Mesenchymal stem cell (in vitro differentiated cells and primary cell): ENCODE results near the gene NFATC1.
A peak's percentile ranks its signal among the peaks of the same experiment; 100 is the strongest.

ENCODE experiments used
- DNase-seq: peaks from one replicate; pipeline ENCODE4 v3.0.0-alpha.2; 2013
- H2AFZ ChIP-seq: one replicate; pipeline ENCODE4 v1.6.1; 2013; ENCODE audit warnings: low read depth, mild to moderate bottlenecking, control low read depth, inconsistent platforms, low read length, moderate library complexity
- H2AK5ac ChIP-seq: 2 replicates; pipeline ENCODE4 v1.6.1; 2013; ENCODE audit warnings: low read length, moderate library complexity, mild to moderate bottlenecking, inconsistent platforms; ENCODE audit not compliant: severe bottlenecking
- H2BK120ac ChIP-seq: one replicate; pipeline ENCODE4 v1.6.1; 2013; ENCODE audit warnings: low read depth, mild to moderate bottlenecking, inconsistent platforms, low read length, moderate library complexity
- H2BK12ac ChIP-seq, 2 experiments: one replicate each; pipeline ENCODE4 v1.6.1; 2013; ENCODE audit warnings: inconsistent platforms in 2 of 2, low read length in 2 of 2, mild to moderate bottlenecking in 2 of 2, moderate library complexity in 2 of 2, control low read depth in 1 of 2
- H2BK15ac ChIP-seq: one replicate; pipeline ENCODE4 v1.6.1; 2013; ENCODE audit warnings: mild to moderate bottlenecking, low read depth, inconsistent platforms; ENCODE audit not compliant: poor library complexity, severe bottlenecking
- H2BK5ac ChIP-seq: 2 replicates; pipeline ENCODE4 v1.6.1; 2013; ENCODE audit warnings: low read depth, mild to moderate bottlenecking, low read length, control low read depth, inconsistent platforms; ENCODE audit not compliant: poor library complexity, severe bottlenecking
- H3K14ac ChIP-seq, 2 experiments: one replicate each; pipeline ENCODE4 v1.6.1; 2013; ENCODE audit warnings: inconsistent platforms in 2 of 2, low read length in 2 of 2, control low read depth in 1 of 2, mild to moderate bottlenecking in 1 of 2, moderate library complexity in 1 of 2
- H3K18ac ChIP-seq, 2 experiments: one replicate each; pipeline ENCODE4 v1.6.1; 2013; ENCODE audit warnings: inconsistent platforms in 2 of 2, low read length in 2 of 2, control low read depth in 1 of 2, low read depth in 1 of 2, mild to moderate bottlenecking in 1 of 2
- H3K23ac ChIP-seq, 2 experiments: one replicate each; pipeline ENCODE4 v1.6.1; 2013; ENCODE audit warnings: inconsistent platforms in 2 of 2, low read length in 2 of 2, mild to moderate bottlenecking in 2 of 2, moderate library complexity in 2 of 2, control low read depth in 1 of 2
- H3K27ac ChIP-seq: 2 replicates; pipeline ENCODE4 v1.5.1; 2013; ENCODE audit warnings: mild to moderate bottlenecking, moderate library complexity, low read length, control low read depth, inconsistent platforms; ENCODE audit not compliant: poor library complexity, severe bottlenecking
- H3K27me3 ChIP-seq, 2 experiments: 2 replicates each; pipeline versions ENCODE4 v1.6.1 to v1.7.0; 2013; ENCODE audit warnings: low read length in 2 of 2, mild to moderate bottlenecking in 2 of 2, moderate library complexity in 2 of 2, control low read depth in 1 of 2, inconsistent platforms in 1 of 2; ENCODE audit not compliant: control insufficient read depth in 1 of 2, insufficient read depth in 1 of 2
- H3K36me3 ChIP-seq, 2 experiments: 2 replicates each; pipeline versions ENCODE4 v1.6.1 to v1.7.0; 2013; ENCODE audit warnings: low read length in 2 of 2, control low read depth in 1 of 2, inconsistent platforms in 1 of 2, low read depth in 1 of 2, mild to moderate bottlenecking in 1 of 2; ENCODE audit not compliant: insufficient read depth in 2 of 2, control insufficient read depth in 1 of 2
- H3K4ac ChIP-seq, 2 experiments: one replicate each; pipeline ENCODE4 v1.6.1; 2013; ENCODE audit warnings: inconsistent platforms in 2 of 2, low read length in 2 of 2, mild to moderate bottlenecking in 2 of 2, moderate library complexity in 2 of 2, control low read depth in 1 of 2, low read depth in 1 of 2
- H3K4me1 ChIP-seq: 2 replicates; pipeline ENCODE4 v1.6.1; 2013; ENCODE audit warnings: low read depth, low read length, control low read depth; ENCODE audit not compliant: control insufficient read depth, insufficient read depth
- H3K4me2 ChIP-seq: 2 replicates; pipeline ENCODE4 v1.6.1; 2013; ENCODE audit warnings: low read length, mild to moderate bottlenecking, inconsistent platforms; ENCODE audit not compliant: poor library complexity, severe bottlenecking
- H3K4me3 ChIP-seq, 2 experiments: 2 replicates each; pipeline versions ENCODE4 v1.5.1 to v1.7.0; 2013; ENCODE audit warnings: low read length in 2 of 2, mild to moderate bottlenecking in 2 of 2, control low read depth in 1 of 2, low read depth in 1 of 2; ENCODE audit not compliant: insufficient read depth in 1 of 2
- H3K79me1 ChIP-seq: replicated peaks from 2 replicates; pipeline ENCODE4 v1.6.1; 2013; ENCODE audit warnings: mild to moderate bottlenecking, control low read depth, low read length, inconsistent platforms; ENCODE audit not compliant: poor library complexity, severe bottlenecking
- H3K9ac ChIP-seq: 2 replicates; pipeline ENCODE4 v1.7.0; 2013; ENCODE audit warnings: mild to moderate bottlenecking, low read length, moderate library complexity
- H3K9me3 ChIP-seq: 2 replicates; pipeline ENCODE4 v1.7.0; 2013; ENCODE audit warnings: mild to moderate bottlenecking, low read length; ENCODE audit not compliant: control insufficient read depth
- H4K8ac ChIP-seq: one replicate; pipeline ENCODE4 v1.6.1; 2013; ENCODE audit warnings: inconsistent platforms, mild to moderate bottlenecking, low read length, moderate library complexity
- H4K91ac ChIP-seq: one replicate; pipeline ENCODE4 v1.6.1; 2013; ENCODE audit warnings: mild to moderate bottlenecking, low read length, inconsistent platforms
- WGBS: methylation state at CpG from one replicate; pipeline ENCODE4 v1.1.7; 2013; ENCODE audit warnings: mixed read lengths; 5-methylcytosine and 5-hydroxymethylcytosine counted together

The NFATC1 gene

DNA sequence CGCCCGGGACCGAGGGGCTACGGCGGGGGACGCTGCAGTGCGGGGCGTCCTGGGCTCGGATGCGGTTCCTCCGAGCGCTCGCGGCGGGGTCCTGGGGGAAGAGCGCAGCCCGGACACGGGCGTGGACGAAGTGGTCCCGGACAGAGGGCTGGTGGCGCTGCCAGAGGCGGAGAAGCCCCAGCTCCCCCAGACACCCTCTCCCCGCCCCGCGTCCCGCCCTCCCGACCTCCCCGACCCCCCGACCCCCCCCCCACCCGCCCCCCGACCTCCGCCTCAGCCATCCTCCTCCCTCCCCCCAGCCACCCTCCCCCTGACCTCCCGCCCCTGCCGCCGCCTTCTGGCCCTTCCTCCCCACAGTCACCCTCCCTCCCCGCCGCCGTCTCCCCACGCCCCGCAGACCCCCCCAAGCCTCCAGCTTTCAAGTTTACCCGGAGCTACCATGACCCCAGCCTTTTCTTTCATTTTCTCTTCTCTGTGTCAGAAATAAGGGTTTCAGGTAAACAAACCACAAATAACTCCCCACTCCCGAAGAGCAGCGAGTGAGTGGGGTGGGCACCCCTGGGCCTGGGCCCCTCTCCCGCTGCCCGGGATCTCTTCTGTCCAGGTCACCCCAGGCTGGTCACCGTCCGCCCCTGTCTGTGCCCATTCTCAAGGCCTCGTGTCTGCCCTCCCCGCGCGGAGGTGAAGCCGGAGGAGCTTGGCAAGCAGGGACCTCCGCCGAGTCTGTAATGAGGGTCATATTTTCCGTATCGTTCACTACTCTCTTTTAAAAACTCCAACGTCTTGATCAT lies 5.1 kb downstream of the NFATC1 start:
- Histone ChIP-seq H4K91ac (no peak overlapping the region), H3K27me3 (peaks cover 0 to 54% of the 10 kb centered on the region in 2 experiments)
- 47% methylated on average over 29 of the region's 58 CpGs for WGBS

DNA sequence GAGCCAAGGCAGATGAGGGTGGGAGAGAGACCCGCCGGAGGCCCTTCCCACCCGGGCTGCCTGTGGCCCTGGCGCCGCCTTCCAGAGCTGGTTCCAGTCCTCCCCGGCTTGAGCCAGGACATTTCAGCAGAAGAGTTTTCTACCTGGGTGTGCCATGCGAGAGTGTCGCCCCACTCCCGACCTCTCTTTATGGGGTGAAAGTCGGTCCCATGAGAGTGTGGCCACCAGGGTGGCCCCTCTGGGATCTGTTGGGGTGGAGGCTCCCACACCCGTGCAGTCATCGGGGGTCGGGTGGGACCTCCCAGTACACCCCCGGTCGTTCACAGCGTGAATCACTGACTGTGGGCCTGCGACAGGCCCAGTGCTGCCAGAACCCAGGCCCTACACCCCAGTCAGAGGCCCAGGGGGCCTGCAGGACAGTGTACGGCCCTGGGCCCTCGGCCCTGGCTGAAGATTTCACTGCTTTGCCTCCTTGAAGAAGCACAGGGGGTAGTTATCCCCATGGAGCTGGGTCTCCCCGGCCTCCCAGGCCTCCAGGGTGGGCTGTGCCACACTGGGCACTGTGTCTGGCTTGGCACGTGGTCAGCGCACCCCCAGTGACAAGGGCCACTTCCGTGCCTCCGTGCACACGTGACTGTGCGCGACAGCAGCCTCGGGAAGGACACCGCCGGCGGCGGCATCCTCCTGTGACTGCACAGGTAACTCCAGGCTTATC lies 5.9 kb downstream of the NFATC1 start:
- Histone ChIP-seq H3K4ac (no peak overlapping the region), H3K4me1 (peaks cover 24% of the 10 kb centered on the region), H3K9me3 (no peaks in the 10 kb centered on the region), H3K27me3 (peaks cover 0 to 52% of the 10 kb centered on the region in 2 experiments), H2BK5ac (no peak overlapping the region), H3K14ac (no peak overlapping the region), H2BK120ac (peak overlapping the region; percentile 64), H2AK5ac (no peak overlapping the region), H3K18ac (no peak overlapping the region), H3K9ac (peak overlapping the region; percentile 65), H3K23ac (no peak overlapping the region), H4K91ac (no peak overlapping the region), H2BK12ac (peak overlapping the region; percentile 21 to 25), H2BK15ac (no peak overlapping the region), H3K4me3 (peak overlapping the region in 1 of 2 experiments; percentile 75), H2AFZ (no peak overlapping the region), H3K79me1 (peaks cover 7% of the 10 kb centered on the region), H3K27ac (no peak overlapping the region), H4K8ac (no peak overlapping the region), H3K4me2 (no peak overlapping the region), H3K36me3 (peaks cover 0 to 16% of the 10 kb centered on the region in 2 experiments)
- no peak for DNase-seq
- 90% methylated on average over 30 of the region's 32 CpGs for WGBS

More for the DNA sequence above, 5.1 kb downstream of the NFATC1 start:
- H2AK5ac ChIP-seq: no peak overlapping the region
- peak overlapping the region; percentile 91 for H3K4me2 ChIP-seq
- H3K27ac ChIP-seq: no peak overlapping the region
- no peak overlapping the region for H2BK12ac ChIP-seq
- H4K8ac ChIP-seq: peak overlapping the region; percentile 51
- peak overlapping the region; percentile 65 for H3K9ac ChIP-seq
- peak overlapping the region; percentile 78 for H2BK120ac ChIP-seq
- peak overlapping the region; percentile 68 to 78 for H3K18ac ChIP-seq
- peaks cover 5% of the 10 kb centered on the region for H3K79me1 ChIP-seq
- peaks cover 0 to 14% of the 10 kb centered on the region in 2 experiments for H3K36me3 ChIP-seq
- H3K14ac ChIP-seq: no peak overlapping the region
- H2BK5ac ChIP-seq: no peak overlapping the region
- H3K9me3 ChIP-seq: no peaks in the 10 kb centered on the region
- DNase-seq: no peak
- H3K4ac ChIP-seq: peak overlapping the region in 1 of 2 experiments; percentile 45
- no peak overlapping the region for H2AFZ ChIP-seq
- H3K23ac ChIP-seq: no peak overlapping the region
- H3K4me3 ChIP-seq: peak overlapping the region; percentile 61 to 75
- H2BK15ac ChIP-seq: peak overlapping the region; percentile 89
- H3K4me1 ChIP-seq: peaks cover 32% of the 10 kb centered on the region

- no peak overlapping the region for H3K9ac ChIP-seq
- no peak overlapping the region for H3K4me3 ChIP-seq
- no peak overlapping the region for H3K18ac ChIP-seq
- no peak overlapping the region for H3K4ac ChIP-seq
- DNase-seq: no peak
- no peak overlapping the region for H2AK5ac ChIP-seq
- no peak overlapping the region for H3K27ac ChIP-seq
- H4K8ac ChIP-seq: no peak overlapping the region
- no peaks in the 10 kb centered on the region for H3K9me3 ChIP-seq
- H2AFZ ChIP-seq: no peak overlapping the region
- 92% methylated on average over 16 of the region's 16 CpGs for WGBS
- H3K23ac ChIP-seq: no peak overlapping the region
- H3K27me3 ChIP-seq: peaks cover 0 to 47% of the 10 kb centered on the region in 2 experiments
- peaks cover 23% of the 10 kb centered on the region for H3K4me1 ChIP-seq
- no peak overlapping the region for H2BK12ac ChIP-seq
- no peak overlapping the region for H2BK15ac ChIP-seq
- peaks cover 7% of the 10 kb centered on the region for H3K79me1 ChIP-seq
- H4K91ac ChIP-seq: no peak overlapping the region
- peaks cover 0 to 17% of the 10 kb centered on the region in 2 experiments for H3K36me3 ChIP-seq
- no peak overlapping the region for H2BK120ac ChIP-seq
- H3K14ac ChIP-seq: no peak overlapping the region
- H2BK5ac ChIP-seq: no peak overlapping the region
- no peak overlapping the region for H3K4me2 ChIP-seq
These were observed 6.5 kb downstream of the NFATC1 start for GRCh38 chr18:79402209-79402576.
